MM.1S (cell line): ENCODE measurements around the gene FGGY.

ENCODE experiments used
- EZH2 ChIP-seq: fragments of 300-600 bp; sonication (generic); optimal IDR thresholded peaks from 2 replicates; pipeline ENCODE3; 2017; ENCODE audit warnings: low read depth, mild to moderate bottlenecking, antibody characterized with exemption, low read length, mixed read lengths
- TF ChIP-seq, protein P1 (sequence below): fragments of 300-600 bp; sonication (generic); IDR thresholded peaks from 2 replicates; pipeline ENCODE4 v1.5.1; 2016; ENCODE audit warnings: antibody characterized with exemption, low read length, mixed read lengths

DNA sequence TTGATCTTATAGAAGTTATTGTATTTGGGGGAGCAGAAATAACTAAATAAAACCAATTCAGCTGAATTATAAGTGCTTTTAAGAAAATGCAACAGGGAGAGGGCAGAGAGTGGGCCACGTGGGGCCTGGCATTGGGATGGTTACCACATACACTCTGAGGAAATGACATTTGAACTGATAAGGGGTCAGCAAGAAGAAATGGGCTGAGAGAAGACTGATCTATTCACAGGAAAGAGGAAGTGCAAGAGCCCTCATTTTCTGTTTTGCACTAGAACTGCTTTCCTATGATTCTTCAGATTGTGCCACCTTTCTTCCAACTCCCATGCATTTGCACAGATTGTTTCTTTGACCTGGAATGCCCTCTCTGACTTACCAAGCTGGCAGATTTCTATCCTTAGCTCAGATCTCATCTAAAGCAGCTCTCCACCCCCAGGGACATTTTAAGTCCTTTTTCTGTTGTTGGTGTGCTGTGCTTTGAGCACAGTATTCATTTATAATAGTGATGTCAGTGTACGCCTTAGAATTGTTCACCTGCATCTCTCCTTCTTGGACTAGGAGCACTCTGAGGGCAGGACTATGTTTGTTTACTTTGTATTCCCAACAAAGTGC is 115.9 kb downstream of the FGGY start:
- no peak for TF ChIP-seq EZH2
- TF ChIP-seq, protein P1, sequence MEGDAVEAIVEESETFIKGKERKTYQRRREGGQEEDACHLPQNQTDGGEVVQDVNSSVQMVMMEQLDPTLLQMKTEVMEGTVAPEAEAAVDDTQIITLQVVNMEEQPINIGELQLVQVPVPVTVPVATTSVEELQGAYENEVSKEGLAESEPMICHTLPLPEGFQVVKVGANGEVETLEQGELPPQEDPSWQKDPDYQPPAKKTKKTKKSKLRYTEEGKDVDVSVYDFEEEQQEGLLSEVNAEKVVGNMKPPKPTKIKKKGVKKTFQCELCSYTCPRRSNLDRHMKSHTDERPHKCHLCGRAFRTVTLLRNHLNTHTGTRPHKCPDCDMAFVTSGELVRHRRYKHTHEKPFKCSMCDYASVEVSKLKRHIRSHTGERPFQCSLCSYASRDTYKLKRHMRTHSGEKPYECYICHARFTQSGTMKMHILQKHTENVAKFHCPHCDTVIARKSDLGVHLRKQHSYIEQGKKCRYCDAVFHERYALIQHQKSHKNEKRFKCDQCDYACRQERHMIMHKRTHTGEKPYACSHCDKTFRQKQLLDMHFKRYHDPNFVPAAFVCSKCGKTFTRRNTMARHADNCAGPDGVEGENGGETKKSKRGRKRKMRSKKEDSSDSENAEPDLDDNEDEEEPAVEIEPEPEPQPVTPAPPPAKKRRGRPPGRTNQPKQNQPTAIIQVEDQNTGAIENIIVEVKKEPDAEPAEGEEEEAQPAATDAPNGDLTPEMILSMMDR, result no peak
